Activated CD8-positive, alpha-beta T cell treated with anti-CD3 and anti-CD28 coated beads for 36 hours (primary cell): ENCODE data around the gene FCHSD2. TPM values are rescaled to one million over a fixed set of nuclear protein-coding genes. Genes with fewer than 3 reads are reported as not detected.

ENCODE experiments used
- ATAC-seq: fragments of 200-7000 bp; cut with Tn5 transposase; one replicate; pipeline ENCODE4 v1.10.0; 2021; ENCODE audit warnings: mild to moderate bottlenecking, moderate library complexity
- CTCF ChIA-PET: fragments of 350-600 bp; sonication (Branson Sonifier 250); formaldehyde crosslinking; loops from one replicate; lab custom pipeline; 2021; ENCODE audit warnings: antibody characterized with exemption; lab: Charles Lee
- POLR2A ChIA-PET: fragments of 350-600 bp; sonication (Branson Sonifier 250); formaldehyde crosslinking; loops from one replicate; lab custom pipeline; 2021; ENCODE audit warnings: antibody characterized with exemption; lab: Charles Lee
- DNase-seq: peaks from one replicate; pipeline ENCODE4 v3.0.0-alpha.2; 2020
- H3K27ac Mint-ChIP-seq: one replicate; pipeline ENCODE4 v1.8.0; 2021; ENCODE audit warnings: mild to moderate bottlenecking, mixed read lengths
- H3K27me3 Mint-ChIP-seq: one replicate; pipeline ENCODE4 v1.8.0; 2021; ENCODE audit warnings: mixed read lengths
- H3K36me3 Mint-ChIP-seq: one replicate; pipeline ENCODE4 v1.8.0; 2021; ENCODE audit warnings: low read depth, mixed read lengths
- H3K4me1 Mint-ChIP-seq: one replicate; pipeline ENCODE4 v1.8.0; 2021; ENCODE audit warnings: low read depth, mixed read lengths
- H3K4me3 Mint-ChIP-seq: one replicate; pipeline ENCODE4 v1.8.0; 2021; ENCODE audit warnings: mild to moderate bottlenecking, moderate library complexity, mixed read lengths
- H3K9me3 Mint-ChIP-seq: one replicate; pipeline ENCODE4 v1.8.0; 2021; ENCODE audit warnings: mixed read lengths
- CTCF ChIP-seq: fragments of 200-600 bp; IDR thresholded peaks from one replicate; pipeline ENCODE4 v1.8.0; 2022; ENCODE audit warnings: antibody characterized with exemption, mild to moderate bottlenecking
- intact Hi-C: fragments of 100-400 bp; cut with micrococcal nuclease; formaldehyde crosslinking; loops from one replicate; pipeline ENCODE4 v1.10.0; 2022
- total RNA-seq, 2 experiments: library from RNA; stranded (reverse); gene quantifications; one replicate each; pipeline ENCODE4 v1.2.3, GENCODE V29; 2021

FCHSD2 gene
- total RNA-seq, 2 experiments from 2014 or later, result 23.6 to 24.8 TPM

GRCh38 chr11:73185680-73186293, 43.7 kb upstream of the FCHSD2 start:
- no peak for ATAC-seq
- POLR2A ChIA-PET, result no interaction called here
- Mint-ChIP-seq H3K9me3 (no peaks in the 10 kb centered on the region), H3K36me3 (no peaks in the 10 kb centered on the region), H3K4me3 (no peak overlapping the region), H3K27ac (no peak overlapping the region), H3K4me1 (peaks cover 3% of the 10 kb centered on the region), H3K27me3 (peaks cover 7% of the 10 kb centered on the region)
- DNase-seq, result no peak
- intact Hi-C loops, result loop anchor here (10.0 kb wide), 2 partner anchors 109 to 351 kb away; no protein-coding TSS in a partner anchor
- TF ChIP-seq CTCF, result no peak
- CTCF ChIA-PET, result interaction anchor here (0.6 to 4.7 kb wide), 20 partner anchors 8 to 340 kb away, joined by 3 to 39 read pairs (median 4); no protein-coding TSS in a partner anchor

- Mint-ChIP-seq H3K4me1 (peaks cover 3% of the 10 kb centered on the region), H3K9me3 (no peaks in the 10 kb centered on the region), H3K4me3 (peak overlapping the region; percentile 11), H3K27me3 (peaks cover 7% of the 10 kb centered on the region), H3K27ac (no peak overlapping the region), H3K36me3 (no peaks in the 10 kb centered on the region)
- peak; percentile 74 for DNase-seq
- intact Hi-C loops, result loop anchor here (10.0 kb wide), 2 partner anchors 110 to 350 kb away; no protein-coding TSS in a partner anchor
- peak; percentile 97 for ATAC-seq
- ChIA-PET POLR2A (no interaction called here), CTCF (interaction anchor here (0.6 to 4.7 kb wide), 21 partner anchors 14 to 460 kb away, joined by 3 to 39 read pairs (median 4); no protein-coding TSS in a partner anchor)
- TF ChIP-seq CTCF, result peak; percentile 96
Measured at GRCh38 chr11:73184953-73185671, 43.0 kb upstream of the FCHSD2 start.

- no peak for ATAC-seq
- H3K27me3 Mint-ChIP-seq, result peaks cover 7% of the 10 kb centered on the region
- H3K27ac Mint-ChIP-seq, result no peak overlapping the region
- H3K4me3 Mint-ChIP-seq, result no peak overlapping the region
- no peak for TF ChIP-seq CTCF
- ChIA-PET CTCF (interaction anchor here (0.9 to 4.7 kb wide), 2 partner anchors 60 to 106 kb away, joined by 4 to 39 read pairs; no protein-coding TSS in a partner anchor), POLR2A (interaction anchor here (0.8 kb wide), 1 partner anchor 35 kb away, joined by 3 read pairs; no protein-coding TSS in a partner anchor)
- H3K36me3 Mint-ChIP-seq, result no peaks in the 10 kb centered on the region
- intact Hi-C loops, result loop anchor here (10.0 kb wide), 2 partner anchors 112 to 348 kb away; no protein-coding TSS in a partner anchor
- H3K4me1 Mint-ChIP-seq, result peaks cover 3% of the 10 kb centered on the region
- no peak for DNase-seq
- H3K9me3 Mint-ChIP-seq, result no peaks in the 10 kb centered on the region
Measured at GRCh38 chr11:73182824-73183321, 40.8 kb upstream of the FCHSD2 start.

GRCh38 chr11:73178681-73179080, 36.6 kb upstream of the FCHSD2 start:
- H3K27me3 Mint-ChIP-seq, result no peaks in the 10 kb centered on the region
- H3K27ac Mint-ChIP-seq, result no peak overlapping the region
- no peaks in the 10 kb centered on the region for H3K36me3 Mint-ChIP-seq
- intact Hi-C loops, result loop anchor here (10.0 kb wide), 1 partner anchor 254 kb away; no protein-coding TSS in a partner anchor
- H3K9me3 Mint-ChIP-seq, result no peaks in the 10 kb centered on the region
- no peak overlapping the region for H3K4me3 Mint-ChIP-seq
- no peak for DNase-seq
- CTCF ChIA-PET, result interaction anchor here (0.5 to 5.8 kb wide), 33 partner anchors 12 to 481 kb away, joined by 3 to 68 read pairs (median 5); partner anchors contain the start of gene FCHSD2
- ATAC-seq, result no peak
- POLR2A ChIA-PET, result interaction anchor here (0.6 to 1.0 kb wide), 2 partner anchors 365 to 581 kb away, joined by 3 read pairs; no protein-coding TSS in a partner anchor
- no peaks in the 10 kb centered on the region for H3K4me1 Mint-ChIP-seq
- no peak for TF ChIP-seq CTCF
